ENCODE measurements around the gene NALCN.

GRCh38 chr13:101090287-101090686, 326.0 kb downstream of the NALCN start:
- no peak for TF ChIP-seq EZH2 (IDR thresholded peaks at IDR 0.05; ENCODE audit: borderline replicate concordance, low read length)
- TF ChIP-seq, protein P1, sequence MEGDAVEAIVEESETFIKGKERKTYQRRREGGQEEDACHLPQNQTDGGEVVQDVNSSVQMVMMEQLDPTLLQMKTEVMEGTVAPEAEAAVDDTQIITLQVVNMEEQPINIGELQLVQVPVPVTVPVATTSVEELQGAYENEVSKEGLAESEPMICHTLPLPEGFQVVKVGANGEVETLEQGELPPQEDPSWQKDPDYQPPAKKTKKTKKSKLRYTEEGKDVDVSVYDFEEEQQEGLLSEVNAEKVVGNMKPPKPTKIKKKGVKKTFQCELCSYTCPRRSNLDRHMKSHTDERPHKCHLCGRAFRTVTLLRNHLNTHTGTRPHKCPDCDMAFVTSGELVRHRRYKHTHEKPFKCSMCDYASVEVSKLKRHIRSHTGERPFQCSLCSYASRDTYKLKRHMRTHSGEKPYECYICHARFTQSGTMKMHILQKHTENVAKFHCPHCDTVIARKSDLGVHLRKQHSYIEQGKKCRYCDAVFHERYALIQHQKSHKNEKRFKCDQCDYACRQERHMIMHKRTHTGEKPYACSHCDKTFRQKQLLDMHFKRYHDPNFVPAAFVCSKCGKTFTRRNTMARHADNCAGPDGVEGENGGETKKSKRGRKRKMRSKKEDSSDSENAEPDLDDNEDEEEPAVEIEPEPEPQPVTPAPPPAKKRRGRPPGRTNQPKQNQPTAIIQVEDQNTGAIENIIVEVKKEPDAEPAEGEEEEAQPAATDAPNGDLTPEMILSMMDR (conservative IDR thresholded peaks at IDR 0.05 in 1 of 2, IDR thresholded peaks at IDR 0.05 in 1 of 2; ENCODE audit: extremely low read depth in 1 of 2, insufficient read depth in 1 of 2, low read depth in 1 of 2, low read length in 2 of 2) = no peak

Measured in mammary epithelial cell (primary cell).